ENCODE results near the gene FAM135A. TPM values are rescaled to one million over a fixed set of nuclear protein-coding genes. Genes with fewer than 3 reads are reported as not detected.
A peak's percentile ranks its signal among the peaks of the same experiment; 100 is the strongest.

FAM135A gene
- total and polyA plus RNA-seq, 2 of the 4 experiments (the other 2 are of a cell fraction), result 2.2 to 7.9 TPM

- no peak overlapping the region for H2BK15ac ChIP-seq (ENCODE audit: low read depth, low read length)
- dilution Hi-C loops (cut with HindIII; ENCODE audit: low sequenced_read_pairs, unreplicated experiment) (no loop called here), intact Hi-C loops (cut with micrococcal nuclease) (loop anchor here (10.0 kb wide), 1 partner anchor 61 kb away; no protein-coding TSS in a partner anchor), in situ Hi-C loops (cut with MboI; ENCODE audit: low sequenced_read_pairs) (no loop called here)
- 0 out of 2 replicates have a peak, but pooled peaks cover 2% of the 10 kb centered on the region for H3K36me3 ChIP-seq (ENCODE audit: control insufficient read depth, insufficient read depth, low read length)
- no peak overlapping the region for H2BK20ac ChIP-seq (ENCODE audit: low read depth, low read length)
- WGBS, 2 experiments (ENCODE audit: extremely low coverage in 2 of 2, insufficient read length in 1 of 2), result 100% methylated on average over 3 of the region's 7 CpGs; no CpG with 5 or more reads in 1 of the 2 experiments
- no peak overlapping the region for H2AK9ac ChIP-seq (replicated peaks; ENCODE audit: low read depth, low read length, poor library complexity)
- H3K56ac ChIP-seq (ENCODE audit: extremely low read depth, insufficient read depth, low read length), result no peak overlapping the region
- no TSS peak for BruUV-seq (replicated peaks)
- TF ChIP-seq RFX5 (IDR thresholded peaks at IDR 0.05; ENCODE audit: low read depth, low read length) (no peak), CEBPB (IDR thresholded peaks at IDR 0.05; ENCODE audit: low read depth, low read length) (peak; percentile 57; the same call in 1 of the 2 replicates)
- POLR2A ChIA-PET (ENCODE audit: unreplicated experiment), result interaction anchor here (1.1 kb wide), 1 partner anchor 9 kb away, joined by 5 read pairs; the partner anchor contains the start of gene SDHAF4
- H3K23ac ChIP-seq (ENCODE audit: low read depth, low read length), result no peak overlapping the region
- no peaks in the 10 kb centered on the region for H3K9me1 ChIP-seq (ENCODE audit: insufficient read depth, low read length)
- H4K5ac ChIP-seq (ENCODE audit: low read depth, low read length), result no peak overlapping the region
- no peak overlapping the region for H3K4ac ChIP-seq (ENCODE audit: low read depth, low read length)
- no peak overlapping the region for H3K4me3 ChIP-seq (ENCODE audit: insufficient read depth, low read depth, low read length)
- no peak overlapping the region for H3K27ac ChIP-seq (ENCODE audit: insufficient read depth, low read length)
- peak overlapping the region; percentile 56 for H2AFZ ChIP-seq (replicated peaks; ENCODE audit: low read length, poor library complexity)
- no peak overlapping the region for H3K9ac ChIP-seq (ENCODE audit: low read depth, low read length)
- no peaks in the 10 kb centered on the region for H3K79me1 ChIP-seq (ENCODE audit: low read depth in 1 of 2, low read length in 2 of 2)
- no peaks in the 10 kb centered on the region for H4K20me1 ChIP-seq (ENCODE audit: insufficient read depth, low read length)
- no peak overlapping the region for H3K18ac ChIP-seq (ENCODE audit: low read depth, low read length)
- no peak overlapping the region for H2BK5ac ChIP-seq (ENCODE audit: low read depth, low read length, poor library complexity, severe bottlenecking)
- no peak overlapping the region for H2AK5ac ChIP-seq (ENCODE audit: low read depth, low read length)
- no peak overlapping the region for H4K8ac ChIP-seq (ENCODE audit: low read depth in 2 of 2, low read length in 2 of 2)
- no peak overlapping the region for H3K14ac ChIP-seq (replicated peaks; ENCODE audit: low read depth, low read length)
- H3K9me3 ChIP-seq (ENCODE audit: control insufficient read depth, insufficient read depth, low read length), result no peaks in the 10 kb centered on the region
- DNase-seq, result no peak
- H3K27me3 ChIP-seq (ENCODE audit: control insufficient read depth, insufficient read depth, low read length), result no peaks in the 10 kb centered on the region
- no peak overlapping the region for H4K91ac ChIP-seq (ENCODE audit: insufficient read depth, low read depth, low read length)
- no peak for ATAC-seq (ENCODE audit: low read depth)
- CTCF ChIA-PET, result interaction anchor here (0.6 to 0.7 kb wide), 2 partner anchors 19 to 63 kb away, joined by 3 to 5 read pairs; no protein-coding TSS in a partner anchor
- H2BK120ac ChIP-seq (ENCODE audit: low read depth, low read length), result no peak overlapping the region
- H3K4me2 ChIP-seq (ENCODE audit: low read depth, low read length), result no peak overlapping the region
- no peaks in the 10 kb centered on the region for H3K4me1 ChIP-seq (ENCODE audit: control insufficient read depth, insufficient read depth, low read length)
These were observed 162.7 kb downstream of the FAM135A start for GRCh38 chr6:70575899-70576495.

Measured in IMR-90 (cell line).